Stomach (tissue), 4 donors: ENCODE measurements around the gene PDHB.

Experiments
- POLR2A ChIP-seq, 4 donors: fragments of 450-650 bp; IDR thresholded peaks; one replicate each; pipeline ENCODE4 v1.6.1; 2016; ENCODE audit warnings: antibody characterized with exemption in 4 of 4, control low read depth in 2 of 4, mild to moderate bottlenecking in 1 of 4, moderate library complexity in 1 of 4
- TF ChIP-seq, protein P1 (sequence below), 7 experiments: fragments of 450-650 bp in 4 of 7; fragments of 200-600 bp in 3 of 7; sonication (generic) in 3 of 7; IDR thresholded peaks; one replicate each; pipeline ENCODE4 v1.5.1; 2016 to 2019; ENCODE audit warnings: antibody characterized with exemption in 7 of 7, control low read depth in 2 of 7, mild to moderate bottlenecking in 1 of 7

DNA sequence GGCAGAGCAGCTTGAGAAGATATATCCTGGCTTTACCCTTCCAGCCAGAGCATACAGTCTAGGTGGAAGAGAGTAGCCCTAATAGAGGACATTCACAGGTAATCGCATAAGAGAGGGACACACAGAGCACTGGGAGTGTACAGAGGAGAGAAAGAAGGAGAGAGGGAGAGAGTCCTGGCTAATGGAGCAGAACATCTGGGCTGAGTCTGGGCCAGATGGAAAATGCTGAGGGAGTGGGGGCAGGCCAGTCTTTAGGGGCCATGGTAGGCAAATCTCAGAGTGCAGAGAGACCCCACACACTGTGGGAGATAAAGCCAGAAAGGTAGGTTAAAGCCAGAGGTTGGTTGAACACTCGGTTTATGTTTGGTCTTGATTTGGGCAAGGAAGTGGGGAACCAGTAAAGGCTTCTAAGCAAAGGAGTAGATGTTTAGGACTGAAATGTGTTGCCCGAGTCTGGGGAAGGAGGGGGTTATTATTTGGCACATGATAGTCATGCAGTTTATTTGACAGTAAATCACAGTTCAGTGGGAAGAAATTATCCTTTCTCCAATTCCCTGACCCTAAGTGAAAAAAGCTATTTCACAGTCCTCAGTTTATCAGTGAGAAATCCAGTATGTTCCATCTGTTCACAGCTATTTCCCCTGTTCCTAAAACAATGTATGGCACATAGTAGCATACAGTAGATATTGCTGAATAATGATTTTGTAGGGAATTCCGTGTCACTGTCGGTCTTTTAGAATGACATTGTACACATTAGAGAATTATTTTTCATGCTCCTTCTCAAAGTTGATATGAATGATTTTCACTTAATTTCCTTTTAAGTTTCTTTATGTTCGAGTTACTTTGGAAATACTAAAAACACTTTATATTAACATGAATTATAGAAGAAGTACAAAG lies 45.7 kb downstream of the PDHB start:
- TF ChIP-seq, protein P1, sequence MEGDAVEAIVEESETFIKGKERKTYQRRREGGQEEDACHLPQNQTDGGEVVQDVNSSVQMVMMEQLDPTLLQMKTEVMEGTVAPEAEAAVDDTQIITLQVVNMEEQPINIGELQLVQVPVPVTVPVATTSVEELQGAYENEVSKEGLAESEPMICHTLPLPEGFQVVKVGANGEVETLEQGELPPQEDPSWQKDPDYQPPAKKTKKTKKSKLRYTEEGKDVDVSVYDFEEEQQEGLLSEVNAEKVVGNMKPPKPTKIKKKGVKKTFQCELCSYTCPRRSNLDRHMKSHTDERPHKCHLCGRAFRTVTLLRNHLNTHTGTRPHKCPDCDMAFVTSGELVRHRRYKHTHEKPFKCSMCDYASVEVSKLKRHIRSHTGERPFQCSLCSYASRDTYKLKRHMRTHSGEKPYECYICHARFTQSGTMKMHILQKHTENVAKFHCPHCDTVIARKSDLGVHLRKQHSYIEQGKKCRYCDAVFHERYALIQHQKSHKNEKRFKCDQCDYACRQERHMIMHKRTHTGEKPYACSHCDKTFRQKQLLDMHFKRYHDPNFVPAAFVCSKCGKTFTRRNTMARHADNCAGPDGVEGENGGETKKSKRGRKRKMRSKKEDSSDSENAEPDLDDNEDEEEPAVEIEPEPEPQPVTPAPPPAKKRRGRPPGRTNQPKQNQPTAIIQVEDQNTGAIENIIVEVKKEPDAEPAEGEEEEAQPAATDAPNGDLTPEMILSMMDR (IDR thresholded peaks at IDR 0.05), result no peak
- TF ChIP-seq POLR2A (IDR thresholded peaks at IDR 0.05), result no peak
